ENCODE measurements around the gene GNG5. TPM values are rescaled to one million over a fixed set of nuclear protein-coding genes. Genes with fewer than 3 reads are reported as not detected.

GNG5 gene
- total RNA-seq, 1 experiment from 2014 or later: 115 TPM

GRCh38 chr1:84476225-84476624 lies 30.2 kb downstream of the GNG5 start:
- Histone ChIP-seq H3K56ac (ENCODE audit: insufficient read length, low read depth, low read length) (no peak overlapping the region), H3K27ac (ENCODE audit: insufficient read length, low read depth, low read length) (no peak overlapping the region), H2AK5ac (ENCODE audit: insufficient read length, low read length) (no peak overlapping the region), H2BK5ac (ENCODE audit: insufficient read length, low read length) (no peak overlapping the region), H4K8ac (replicated peaks; ENCODE audit: insufficient read length, low read depth, low read length) (no peak overlapping the region), H3K4me2 (ENCODE audit: insufficient read depth, insufficient read length, low read length) (no peak overlapping the region), H3K18ac (ENCODE audit: insufficient read length, low read depth, low read length) (no peak overlapping the region), H3K4me1 (ENCODE audit: insufficient read depth, low read length) (no peaks in the 10 kb centered on the region), H2BK15ac (ENCODE audit: low read depth, low read length) (no peak overlapping the region), H3K14ac (ENCODE audit: insufficient read depth, low read length) (no peak overlapping the region), H3K79me2 (ENCODE audit: insufficient read depth, low read length) (peaks cover 3% of the 10 kb centered on the region; the same call in 1 of the 2 replicates), H2BK12ac (ENCODE audit: insufficient read length, low read depth, low read length) (no peak overlapping the region), H4K5ac (ENCODE audit: insufficient read length, low read depth, low read length) (no peak overlapping the region), H3T11ph (ENCODE audit: low read length) (no peak overlapping the region), H2BK20ac (ENCODE audit: low read depth, low read length, poor library complexity, severe bottlenecking) (no peak overlapping the region), H3K79me1 (ENCODE audit: insufficient read depth, low read depth, low read length, poor library complexity, severe bottlenecking) (peaks cover 1% of the 10 kb centered on the region), H2BK120ac (ENCODE audit: low read depth, low read length, poor library complexity, severe bottlenecking) (no peak overlapping the region), H3K9me3 (ENCODE audit: control insufficient read depth, low read depth, low read length) (no peaks in the 10 kb centered on the region), H3K9ac (ENCODE audit: extremely low read depth, insufficient read length, low read length) (no peak overlapping the region), H4K20me1 (ENCODE audit: control insufficient read depth, insufficient read depth, insufficient read length) (no peaks in the 10 kb centered on the region), H3K27me3 (ENCODE audit: insufficient read depth, low read length) (no peaks in the 10 kb centered on the region; the same call in 1 of the 2 replicates), H4K91ac (ENCODE audit: insufficient read length, low read depth, low read length) (no peak overlapping the region), H2AFZ (ENCODE audit: low read length) (no peak overlapping the region), H3K23me2 (ENCODE audit: insufficient read length, low read depth, low read length, poor library complexity, severe bottlenecking) (no peaks in the 10 kb centered on the region), H3K4ac (ENCODE audit: low read depth, low read length) (no peak overlapping the region), H3K23ac (ENCODE audit: insufficient read length, low read depth, low read length) (no peak overlapping the region)
- Mint-ChIP-seq H3K27ac (no peak overlapping the region), H3K9me3 (peaks cover 15 to 16% of the 10 kb centered on the region in 2 experiments), H3K27me3 (ENCODE audit: low read depth) (peaks cover 78% of the 10 kb centered on the region), H3K36me3 (ENCODE audit: insufficient read depth in 1 of 3, low read depth in 3 of 3) (peaks cover 11 to 13% (median 13%) of the 10 kb centered on the region in 3 experiments), H3K4me3 (no peak overlapping the region), H3K4me1 (peaks cover 4 to 7% of the 10 kb centered on the region in 2 experiments)
- no CpG with 5 or more reads among the region's 1 CpG for WGBS (ENCODE audit: extremely low coverage, insufficient read length, low lambda C conversion rate)
- no peak for DNase-seq
- no peak for TF ChIP-seq CTCF (conservative IDR thresholded peaks at IDR 0.05)
